DND-41 (cell line): ENCODE measurements around the gene ARL8B.
"Not testable (repeated sequence)": the region's sequence is repeated elsewhere in the genome, so short reads cannot be mapped to it uniquely, and the experiment has no call there.

Experiments
- EZH2 ChIP-seq: IDR thresholded peaks from 3 replicates; pipeline ENCODE4 v1.6.1; 2012; ENCODE audit warnings: borderline replicate concordance, low read depth, mild to moderate bottlenecking, moderate library complexity, low read length, inconsistent platforms; ENCODE audit not compliant: severe bottlenecking
- TF ChIP-seq, protein P1 (sequence below): IDR thresholded peaks from 2 replicates; pipeline ENCODE4 v1.5.1; 2012; ENCODE audit warnings: borderline replicate concordance, low read length, moderate library complexity, mild to moderate bottlenecking; ENCODE audit not compliant: poor library complexity, severe bottlenecking; ENCODE audit errors: extremely low read depth

DNA sequence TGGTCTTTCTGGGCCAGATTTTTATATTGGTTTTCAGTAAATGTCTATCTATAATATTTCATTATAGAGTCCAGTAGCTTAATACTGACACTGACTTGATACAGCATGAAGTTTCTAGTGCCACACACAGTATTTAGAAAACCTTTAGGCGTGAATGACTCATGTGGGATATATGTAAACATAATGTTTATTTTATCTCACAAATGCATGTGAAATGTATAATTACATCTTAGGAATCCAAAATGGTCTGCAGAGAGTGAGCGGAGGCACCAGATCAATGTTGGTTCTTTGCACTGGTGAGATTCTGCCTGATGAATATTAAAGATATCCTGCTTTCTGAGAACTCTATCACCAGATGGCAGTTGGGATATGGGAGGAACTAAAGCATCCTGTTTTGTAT is 56.9 kb downstream of the ARL8B start:
- TF ChIP-seq, protein P1, sequence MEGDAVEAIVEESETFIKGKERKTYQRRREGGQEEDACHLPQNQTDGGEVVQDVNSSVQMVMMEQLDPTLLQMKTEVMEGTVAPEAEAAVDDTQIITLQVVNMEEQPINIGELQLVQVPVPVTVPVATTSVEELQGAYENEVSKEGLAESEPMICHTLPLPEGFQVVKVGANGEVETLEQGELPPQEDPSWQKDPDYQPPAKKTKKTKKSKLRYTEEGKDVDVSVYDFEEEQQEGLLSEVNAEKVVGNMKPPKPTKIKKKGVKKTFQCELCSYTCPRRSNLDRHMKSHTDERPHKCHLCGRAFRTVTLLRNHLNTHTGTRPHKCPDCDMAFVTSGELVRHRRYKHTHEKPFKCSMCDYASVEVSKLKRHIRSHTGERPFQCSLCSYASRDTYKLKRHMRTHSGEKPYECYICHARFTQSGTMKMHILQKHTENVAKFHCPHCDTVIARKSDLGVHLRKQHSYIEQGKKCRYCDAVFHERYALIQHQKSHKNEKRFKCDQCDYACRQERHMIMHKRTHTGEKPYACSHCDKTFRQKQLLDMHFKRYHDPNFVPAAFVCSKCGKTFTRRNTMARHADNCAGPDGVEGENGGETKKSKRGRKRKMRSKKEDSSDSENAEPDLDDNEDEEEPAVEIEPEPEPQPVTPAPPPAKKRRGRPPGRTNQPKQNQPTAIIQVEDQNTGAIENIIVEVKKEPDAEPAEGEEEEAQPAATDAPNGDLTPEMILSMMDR, result not testable (repeated sequence)
- not testable (repeated sequence) for TF ChIP-seq EZH2
